Activated naive CD4-positive, alpha-beta T cell treated with anti-CD3 and anti-CD28 coated beads, Interleukin-2, amount 50 U/mL, for 16 hours (primary cell): ENCODE data around the gene ZNF43.
A peak's percentile ranks its signal among the peaks of the same experiment; 100 is the strongest.
"Not testable (repeated sequence)": the region's sequence is repeated elsewhere in the genome, so short reads cannot be mapped to it uniquely, and the experiment has no call there.

Experiments
- DNase-seq: peaks from one replicate; pipeline ENCODE4 v3.0.0-alpha.2; 2020

Gene ZNF43

GRCh38 chr19:21835810-21836444 lies at the start of gene ZNF43:
Gene ZNF43 (minus strand): TSS chr19:21836182. CDS start chr19:21836038, 144 bp downstream.
- peak; percentile 93 for DNase-seq

- DNase-seq: not testable (repeated sequence)
These were observed 49.5 kb upstream of the ZNF43 start for GRCh38 chr19:21885516-21885915.

- not testable (repeated sequence) for DNase-seq
These were observed 48.8 kb upstream of the ZNF43 start for GRCh38 chr19:21884786-21885185.

GRCh38 chr19:21883516-21883915 lies 47.5 kb upstream of the ZNF43 start:
- DNase-seq: no peak

- peak; percentile 14 for DNase-seq
These were observed 44.8 kb upstream of the ZNF43 start for GRCh38 chr19:21880761-21881160.

GRCh38 chr19:21878646-21879045 lies 42.7 kb upstream of the ZNF43 start:
- no peak for DNase-seq

DNA sequence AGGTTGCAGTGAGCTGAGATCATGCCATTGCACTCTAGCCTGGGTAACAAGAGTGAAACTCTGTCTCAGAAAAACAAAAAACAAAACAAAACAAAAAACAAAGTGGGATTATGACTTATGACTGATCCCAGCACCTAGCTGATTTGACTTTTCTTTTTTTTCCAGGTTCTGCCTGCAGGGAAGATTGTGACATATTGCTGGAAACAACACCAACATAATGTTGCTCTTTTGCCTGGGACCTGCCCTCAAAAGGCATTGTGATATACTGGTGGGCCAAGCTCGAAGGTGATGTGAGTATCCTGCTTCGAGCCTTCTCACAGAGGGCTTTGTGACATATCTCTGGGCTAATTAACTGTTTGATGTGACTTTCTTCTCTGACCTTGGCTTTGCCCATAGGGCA lies 42.0 kb upstream of the ZNF43 start:
- DNase-seq: no peak

DNA sequence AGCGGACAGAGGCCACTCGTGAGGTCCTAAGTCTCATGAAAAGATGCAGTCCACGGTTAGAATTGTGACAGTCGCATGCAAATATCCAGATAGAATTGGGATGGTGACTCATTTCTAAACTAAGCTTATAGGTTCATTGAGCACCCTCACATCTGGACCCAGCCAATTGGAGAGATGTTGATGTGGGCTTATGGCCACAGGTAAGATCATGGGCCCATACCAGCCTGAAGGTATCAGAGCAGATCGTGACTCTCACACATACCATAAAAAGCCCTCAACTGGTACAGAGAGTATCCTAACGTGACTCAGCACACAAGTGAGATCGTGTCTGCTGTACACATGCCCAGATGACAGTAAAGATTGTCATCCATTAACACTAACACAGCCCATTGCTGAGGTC lies 40.6 kb upstream of the ZNF43 start:
- DNase-seq: not testable (repeated sequence)

DNA sequence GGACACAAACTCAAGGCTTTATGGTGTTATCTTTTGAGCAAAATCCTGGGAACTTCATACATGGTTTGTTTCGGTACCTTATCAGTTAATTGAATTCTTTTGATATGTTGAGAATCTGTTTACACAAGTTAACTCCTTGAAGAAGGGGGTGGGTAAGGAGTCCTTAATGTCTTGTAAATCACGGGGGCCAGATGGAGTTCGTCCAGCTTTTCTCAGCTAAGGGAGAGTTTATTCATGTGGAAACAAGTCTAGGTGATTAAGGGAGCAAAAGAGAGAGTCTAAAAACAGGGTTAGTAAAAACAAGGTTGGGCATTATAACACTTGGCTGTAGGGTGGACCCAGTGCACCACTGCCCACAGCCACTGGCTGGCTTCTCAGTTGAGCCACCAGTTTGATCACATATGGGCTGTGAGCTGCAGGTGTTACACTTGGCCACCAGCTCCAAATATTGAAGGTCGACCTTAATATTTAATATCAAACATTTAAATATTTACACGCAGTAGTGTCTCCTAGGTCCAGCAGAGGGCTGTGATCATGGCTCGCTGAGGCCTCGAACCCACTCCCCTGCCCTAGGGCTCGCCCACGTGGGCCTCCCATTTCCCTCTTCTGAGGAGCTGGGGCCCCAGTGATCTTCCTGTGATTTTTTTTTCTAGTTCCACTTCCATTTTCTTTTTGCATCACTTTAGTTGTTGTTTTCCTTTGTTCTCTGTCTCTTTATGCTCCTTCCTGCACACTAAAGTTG lies 21.0 kb upstream of the ZNF43 start:
- no peak for DNase-seq

GRCh38 chr19:21851596-21852345 lies 15.8 kb upstream of the ZNF43 start:
- DNase-seq: peak; percentile 89

DNA sequence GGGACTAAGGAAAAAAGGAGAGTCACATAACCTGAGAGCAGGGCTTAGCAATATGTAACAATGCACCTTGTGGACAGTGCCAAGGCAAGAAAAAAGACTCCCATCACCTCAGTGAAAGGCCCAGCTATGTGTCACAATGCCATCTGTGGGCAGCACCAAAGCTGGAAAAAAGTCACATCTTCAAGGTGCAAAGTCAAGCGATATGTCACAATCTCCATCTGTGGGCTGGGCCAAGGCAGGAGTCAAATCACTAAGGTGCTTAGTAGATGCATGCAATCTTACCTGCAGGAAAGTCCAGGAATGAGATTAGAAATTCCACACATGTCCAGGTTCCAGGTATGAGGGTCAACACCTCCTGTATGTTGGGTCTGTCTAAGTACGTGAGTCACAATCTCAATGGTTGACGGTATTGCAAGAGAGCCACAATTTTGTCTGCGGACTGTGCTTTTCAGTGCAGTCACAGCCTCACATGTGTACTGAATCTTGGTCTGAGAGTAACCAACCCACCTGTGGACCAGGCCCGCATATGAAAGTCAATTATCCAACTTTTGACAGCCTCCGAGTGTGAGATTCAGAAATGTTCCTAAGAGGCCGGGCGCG lies 14.8 kb upstream of the ZNF43 start:
- DNase-seq: peak; percentile 16

- no peak for DNase-seq
These were observed 12.7 kb upstream of the ZNF43 start for GRCh38 chr19:21848706-21849105.

GRCh38 chr19:21843081-21843480 lies 7.1 kb upstream of the ZNF43 start:
- no peak for DNase-seq

DNA sequence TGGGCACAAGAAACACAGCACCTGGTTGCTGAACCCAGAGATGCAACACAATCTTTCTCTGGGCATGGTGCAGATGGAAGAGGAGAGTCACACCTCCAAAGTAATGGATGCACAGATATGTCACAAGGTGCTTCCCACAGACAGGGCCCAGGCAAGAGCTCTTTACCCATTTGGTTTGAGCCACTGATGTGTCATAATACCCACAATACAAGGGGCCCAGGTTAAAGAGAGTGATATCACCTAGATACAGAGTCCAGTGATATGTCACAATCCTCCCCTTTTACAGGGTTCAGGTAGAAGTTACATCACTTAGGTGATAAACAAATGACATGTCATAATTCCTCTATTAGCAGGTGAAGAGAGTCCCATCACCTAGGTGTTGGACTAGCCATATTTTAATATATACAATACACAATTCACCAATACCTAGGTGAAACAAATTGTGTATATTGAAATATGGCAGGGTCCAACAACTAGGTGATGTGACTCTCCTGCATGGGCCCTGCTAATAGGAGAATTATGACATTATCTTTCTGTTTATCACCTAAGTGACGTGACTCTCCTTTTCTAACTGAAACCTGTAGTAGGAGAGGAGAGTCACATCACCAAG lies 5.6 kb upstream of the ZNF43 start:
- no peak for DNase-seq

- no peak for DNase-seq
These were observed 5.1 kb upstream of the ZNF43 start for GRCh38 chr19:21841081-21841480.

DNA sequence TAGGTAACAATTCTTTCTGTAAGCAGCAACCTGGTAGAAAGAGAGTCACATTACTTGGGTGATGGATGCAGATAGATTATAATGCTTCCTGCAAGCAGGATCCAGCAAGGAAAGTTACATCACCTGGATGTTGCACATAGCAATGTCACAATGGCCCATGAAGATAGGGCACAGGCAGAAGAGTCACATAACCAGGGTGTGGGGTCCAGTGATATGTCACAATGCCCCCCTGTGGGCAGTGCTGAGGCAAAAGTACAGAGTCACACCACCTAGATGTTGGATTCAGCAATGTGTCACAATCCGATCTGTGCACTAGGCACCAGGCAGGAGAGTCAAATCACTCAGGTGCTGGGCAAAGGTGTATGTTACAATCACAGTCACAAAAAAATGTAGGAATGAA lies 4.0 kb upstream of the ZNF43 start:
- no peak for DNase-seq

GRCh38 chr19:21838646-21839045 lies 2.7 kb upstream of the ZNF43 start:
- no peak for DNase-seq

GRCh38 chr19:21835429-21835809 lies 563 bp downstream of the ZNF43 start:
- peak; percentile 27 for DNase-seq

DNA sequence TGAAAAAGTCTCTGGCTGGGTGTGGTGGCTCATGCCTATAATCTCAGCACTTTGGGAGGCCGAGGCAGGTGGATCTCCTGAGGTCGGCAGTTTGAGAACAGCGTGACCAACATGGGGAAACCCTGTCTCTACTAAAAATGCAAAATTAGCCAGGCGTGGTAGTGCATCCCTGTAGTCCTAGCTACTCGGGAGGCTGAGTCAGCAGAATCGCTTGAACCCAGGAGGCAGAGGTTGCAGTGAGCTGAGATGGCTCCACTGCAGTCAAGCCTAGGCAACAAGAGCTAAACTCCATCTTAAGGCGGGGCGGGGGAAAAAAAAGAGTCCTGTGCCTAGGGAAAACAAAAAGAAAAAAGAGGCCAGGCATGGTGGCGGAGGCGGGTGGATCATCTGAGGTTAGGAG lies 2.2 kb downstream of the ZNF43 start:
- DNase-seq: no peak

DNA sequence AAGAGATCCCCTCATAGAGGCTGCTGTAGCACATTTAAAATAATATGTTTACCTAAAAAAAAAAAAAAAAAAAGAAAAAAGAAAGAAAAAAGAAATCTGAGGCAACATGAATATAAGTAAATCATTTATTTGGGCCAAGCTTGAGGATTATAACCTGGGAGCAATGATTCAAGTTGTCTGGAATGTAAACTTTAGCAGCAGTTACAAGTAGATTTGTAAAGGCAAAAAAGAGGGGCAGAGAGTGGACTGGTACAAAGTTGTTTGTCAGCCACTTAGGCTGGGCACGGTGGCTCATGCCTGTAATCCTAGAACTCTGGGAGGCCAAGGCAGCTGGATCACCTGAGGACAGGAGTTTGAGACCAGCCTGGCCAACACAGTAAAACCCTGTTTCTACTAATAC lies 11.3 kb downstream of the ZNF43 start:
- DNase-seq: no peak

- no peak for DNase-seq
These were observed 12.8 kb downstream of the ZNF43 start for GRCh38 chr19:21823224-21823623.

DNA sequence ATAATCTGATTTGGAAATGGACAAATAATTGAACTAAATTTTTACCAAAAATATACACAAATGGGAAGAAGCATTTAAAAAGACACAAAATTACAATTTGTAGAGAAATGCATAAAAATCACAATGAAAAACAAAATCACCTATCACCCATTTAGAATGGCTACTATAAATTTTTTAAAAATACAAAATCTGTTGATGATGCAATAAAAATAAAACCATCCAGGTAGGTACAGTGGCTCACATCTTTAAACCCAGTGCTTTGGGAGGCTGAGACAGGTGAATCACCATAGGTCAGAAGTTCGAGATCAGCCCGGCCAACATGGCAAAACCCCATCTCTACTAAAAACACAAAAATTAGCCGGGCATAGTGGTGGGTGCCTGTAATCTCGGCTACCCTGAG lies 23.5 kb downstream of the ZNF43 start:
- no peak for DNase-seq

- not testable (repeated sequence) for DNase-seq
These were observed 27.5 kb downstream of the ZNF43 start for GRCh38 chr19:21808400-21809000.
